Left ventricle myocardium superior (tissue), 1 donor: Measurements from ENCODE around the gene KRTAP1-4. TPM values are rescaled to one million over a fixed set of nuclear protein-coding genes. Genes with fewer than 3 reads are reported as not detected.

Experiments
- ATAC-seq: fragments of 200-7000 bp; cut with Tn5 transposase; one replicate; pipeline ENCODE4 v1.9.1; 2020; ENCODE audit warnings: mild to moderate bottlenecking, moderate library complexity
- DNase-seq: peaks from one replicate; pipeline ENCODE4 v3.0.0-alpha.2; 2020
- intact Hi-C: fragments of 100-400 bp; cut with micrococcal nuclease; formaldehyde crosslinking; loops from one replicate; pipeline ENCODE4 v1.11.0; 2022
- total RNA-seq: library from RNA; stranded (reverse); fragmentation: NEBNext Ultra II Directional; extraction: Animal tissue kit (Norgen Biotek cat#: 25700); gene quantifications from one replicate; pipeline ENCODE4 v1.2.1, GENCODE V29; 2021
- donor health status: DM: no; HTN: yes; CAD: no; lungs with severe emphysema.

Gene KRTAP1-4
- total RNA-seq, 1 donor from 2014 or later, result not detected

- no peak for DNase-seq
- ATAC-seq, result no peak
- intact Hi-C loops, result no loop called here
These were observed 49.9 kb downstream of the KRTAP1-4 start for GRCh38 chr17:40980117-40980516.

Other genes starting within 250 kb of the KRTAP1-4 start
- not detected for gene KRT27, start 247.6 kb downstream of the KRTAP1-4 start, total RNA-seq
- gene KRT28, start 230.2 kb downstream of the KRTAP1-4 start, total RNA-seq, result not detected
- 51.3 TPM for gene KRT10, start 207.6 kb downstream of the KRTAP1-4 start, total RNA-seq
- gene KRT12, start 163.0 kb downstream of the KRTAP1-4 start, total RNA-seq, result not detected
- not detected for gene KRT20, start 145.0 kb downstream of the KRTAP1-4 start, total RNA-seq
- gene KRT23, start 92.5 kb downstream of the KRTAP1-4 start, total RNA-seq, result not detected
- not detected for gene KRT39, start 63.2 kb downstream of the KRTAP1-4 start, total RNA-seq
- gene KRT40, start 45.9 kb downstream of the KRTAP1-4 start, total RNA-seq, result not detected
- gene KRTAP3-3, start 36.0 kb downstream of the KRTAP1-4 start, total RNA-seq, result not detected
- not detected for gene KRTAP3-2, start 30.3 kb downstream of the KRTAP1-4 start, total RNA-seq
- not detected for gene KRTAP3-1, start 21.1 kb downstream of the KRTAP1-4 start, total RNA-seq
- not detected for gene KRTAP1-5, start 3.0 kb downstream of the KRTAP1-4 start, total RNA-seq
- not detected for gene KRTAP1-3, start 4.7 kb upstream of the KRTAP1-4 start, total RNA-seq
- not detected for gene KRTAP1-1, start 11.3 kb upstream of the KRTAP1-4 start, total RNA-seq
- not detected for gene KRTAP2-1, start 17.1 kb upstream of the KRTAP1-4 start, total RNA-seq
- not detected for gene KRTAP2-2, start 25.0 kb upstream of the KRTAP1-4 start, total RNA-seq
- not detected for gene KRTAP2-3, start 29.9 kb upstream of the KRTAP1-4 start, total RNA-seq
- not detected for gene KRTAP2-4, start 35.7 kb upstream of the KRTAP1-4 start, total RNA-seq
- not detected for gene KRTAP4-7, start 54.0 kb upstream of the KRTAP1-4 start, total RNA-seq
- not detected for gene KRTAP4-8, start 67.9 kb upstream of the KRTAP1-4 start, total RNA-seq
- gene KRTAP4-16, start 72.0 kb upstream of the KRTAP1-4 start, total RNA-seq, result not detected
- not detected for gene KRTAP4-9, start 75.2 kb upstream of the KRTAP1-4 start, total RNA-seq
- not detected for gene KRTAP4-11, start 88.2 kb upstream of the KRTAP1-4 start, total RNA-seq
- gene KRTAP4-12, start 94.0 kb upstream of the KRTAP1-4 start, total RNA-seq, result not detected
- not detected for gene KRTAP4-6, start 110.3 kb upstream of the KRTAP1-4 start, total RNA-seq
- gene KRTAP4-5, start 119.6 kb upstream of the KRTAP1-4 start, total RNA-seq, result not detected
- gene KRTAP4-4, start 130.6 kb upstream of the KRTAP1-4 start, total RNA-seq, result not detected
- gene KRTAP4-3, start 138.0 kb upstream of the KRTAP1-4 start, total RNA-seq, result not detected
- gene KRTAP4-2, start 148.0 kb upstream of the KRTAP1-4 start, total RNA-seq, result not detected
- not detected for gene KRTAP4-1, start 154.7 kb upstream of the KRTAP1-4 start, total RNA-seq
- not detected for gene KRTAP9-1, start 159.7 kb upstream of the KRTAP1-4 start, total RNA-seq
- gene KRTAP9-2, start 196.5 kb upstream of the KRTAP1-4 start, total RNA-seq, result not detected
- not detected for gene KRTAP9-3, start 202.3 kb upstream of the KRTAP1-4 start, total RNA-seq
- gene KRTAP9-8, start 207.8 kb upstream of the KRTAP1-4 start, total RNA-seq, result not detected
- not detected for gene KRTAP9-4, start 219.5 kb upstream of the KRTAP1-4 start, total RNA-seq
- not detected for gene KRTAP9-9, start 225.2 kb upstream of the KRTAP1-4 start, total RNA-seq
- not detected for gene KRTAP9-6, start 235.2 kb upstream of the KRTAP1-4 start, total RNA-seq
- not detected for gene KRTAP9-7, start 245.5 kb upstream of the KRTAP1-4 start, total RNA-seq